ENCODE measurements around the gene CHCHD10.

Gene CHCHD10

GRCh38 chr22:23786752-23787599 lies 19.2 kb upstream of the CHCHD10 start, which contains the start of gene SMARCB1:
SMARCB1 (plus strand) TSS chr22:23786966; CDS start chr22:23787170, 204 bp downstream.
- DNase-seq, result peak; percentile 93

GRCh38 chr22:23786261-23786710 lies 18.5 kb upstream of the CHCHD10 start:
- DNase-seq, result no peak

- DNase-seq, result peak; percentile 15
Measured at GRCh38 chr22:23784215-23784732, 16.5 kb upstream of the CHCHD10 start.

GRCh38 chr22:23783265-23784150 lies 15.7 kb upstream of the CHCHD10 start:
- no peak for DNase-seq

GRCh38 chr22:23782703-23783102 lies 14.9 kb upstream of the CHCHD10 start:
- DNase-seq, result no peak

- DNase-seq, result no peak
Measured at GRCh38 chr22:23782252-23782651, 14.5 kb upstream of the CHCHD10 start.

- DNase-seq, result no peak
Measured at GRCh38 chr22:23781511-23782183, 13.9 kb upstream of the CHCHD10 start.

- no peak for DNase-seq
Measured at GRCh38 chr22:23781065-23781464, 13.3 kb upstream of the CHCHD10 start.

- no peak for DNase-seq
Measured at GRCh38 chr22:23780146-23780748, 12.5 kb upstream of the CHCHD10 start.

- no peak for DNase-seq
Measured at GRCh38 chr22:23779731-23780130, 12.0 kb upstream of the CHCHD10 start.

GRCh38 chr22:23779083-23779482 lies 11.3 kb upstream of the CHCHD10 start:
- no peak for DNase-seq

GRCh38 chr22:23778577-23778900 lies 10.8 kb upstream of the CHCHD10 start:
- DNase-seq, result no peak

- no peak for DNase-seq
Measured at GRCh38 chr22:23777776-23778576, 10.2 kb upstream of the CHCHD10 start.

- no peak for DNase-seq
Measured at GRCh38 chr22:23775779-23776375, 8.1 kb upstream of the CHCHD10 start.

- DNase-seq, result no peak
Measured at GRCh38 chr22:23774922-23775436, 7.2 kb upstream of the CHCHD10 start.

GRCh38 chr22:23774114-23774921 lies 6.5 kb upstream of the CHCHD10 start:
- no peak for DNase-seq

- DNase-seq, result no peak
Measured at GRCh38 chr22:23773483-23774113, 5.8 kb upstream of the CHCHD10 start.

- DNase-seq, result peak; percentile 59
Measured at GRCh38 chr22:23772649-23773473, 5.1 kb upstream of the CHCHD10 start, which contains the start of gene MMP11. MMP11 (plus strand) TSS chr22:23772849; CDS start chr22:23772871, 22 bp downstream.

- no peak for DNase-seq
Measured at GRCh38 chr22:23772315-23772648, 4.5 kb upstream of the CHCHD10 start.
